HG03558 (cell line): ENCODE data around the gene XRN2.
"Not testable (repeated sequence)": the region's sequence is repeated elsewhere in the genome, so short reads cannot be mapped to it uniquely, and the experiment has no call there.

ENCODE experiments used
- ATAC-seq: cut with Tn5 transposase; IDR thresholded peaks from one replicate; pipeline ENCODE4 v1.9.1; 2021; ENCODE audit warnings: moderate number of reproducible peaks; ENCODE audit not compliant: unreplicated experiment; ENCODE audit errors: extremely low read depth

Gene XRN2

GRCh38 chr20:21340991-21341697 lies 38.0 kb downstream of the XRN2 start:
- no peak for ATAC-seq

- no peak for ATAC-seq
Measured at GRCh38 chr20:21342656-21343345, 39.7 kb downstream of the XRN2 start.

GRCh38 chr20:21344206-21344900 lies 41.2 kb downstream of the XRN2 start:
- no peak for ATAC-seq

DNA sequence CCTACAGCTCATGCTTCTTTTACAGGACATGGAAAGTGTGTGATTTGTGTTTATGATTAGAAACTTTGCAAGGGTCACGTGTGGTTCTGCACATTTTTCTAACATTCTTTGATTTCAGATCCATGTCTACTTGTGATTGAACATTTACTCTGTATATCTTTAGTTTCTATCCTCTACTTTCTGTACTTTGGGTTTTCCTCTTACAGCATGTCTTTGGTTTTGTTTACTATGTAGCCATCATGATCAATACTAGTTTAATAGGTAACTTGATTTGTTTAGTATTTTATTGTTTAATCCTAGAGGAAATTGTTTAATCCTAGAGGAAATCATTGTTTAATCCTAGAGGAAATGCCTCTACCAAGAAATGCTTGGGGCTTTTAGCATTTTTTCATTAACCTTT lies 41.8 kb downstream of the XRN2 start:
- no peak for ATAC-seq

DNA sequence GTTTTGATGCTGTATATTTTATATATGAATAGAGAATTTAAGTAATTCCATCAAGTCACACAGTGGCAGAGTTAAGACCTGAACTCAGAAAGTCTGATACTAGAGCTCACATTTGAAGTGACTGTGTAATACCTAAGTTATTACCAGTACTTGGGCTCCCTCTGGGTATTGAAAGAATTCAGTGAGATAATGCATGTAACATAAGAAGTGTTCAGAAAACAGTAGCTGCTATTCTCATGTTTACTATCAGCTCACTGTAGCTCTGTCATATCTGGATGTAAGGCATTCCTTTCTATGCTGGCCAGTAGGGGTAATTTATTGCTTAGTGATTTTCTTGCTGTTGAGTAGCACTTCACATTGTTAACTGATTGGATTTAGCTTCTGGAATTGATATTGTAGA lies 49.6 kb downstream of the XRN2 start:
- ATAC-seq = no peak

- no peak for ATAC-seq
Measured at GRCh38 chr20:21353236-21353635, 50.1 kb downstream of the XRN2 start.

DNA sequence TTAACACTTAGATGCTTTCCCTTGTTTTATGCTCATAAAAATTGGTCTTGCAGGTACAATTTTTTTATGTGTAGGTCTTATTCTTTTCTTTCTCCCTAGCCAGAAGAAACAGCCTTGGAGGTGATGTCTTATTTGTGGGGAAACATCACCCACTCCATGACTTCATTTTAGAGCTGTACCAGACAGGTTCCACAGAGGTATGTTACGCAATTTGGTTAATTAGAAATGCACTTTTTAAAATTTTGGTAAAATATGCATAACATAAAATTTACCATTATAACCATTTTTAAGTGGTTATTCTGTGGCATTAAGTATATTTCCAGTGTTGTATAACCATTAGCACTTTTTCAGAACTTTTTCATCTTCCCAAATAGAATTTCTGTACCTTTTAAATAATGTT lies 52.9 kb downstream of the XRN2 start:
- no peak for ATAC-seq

DNA sequence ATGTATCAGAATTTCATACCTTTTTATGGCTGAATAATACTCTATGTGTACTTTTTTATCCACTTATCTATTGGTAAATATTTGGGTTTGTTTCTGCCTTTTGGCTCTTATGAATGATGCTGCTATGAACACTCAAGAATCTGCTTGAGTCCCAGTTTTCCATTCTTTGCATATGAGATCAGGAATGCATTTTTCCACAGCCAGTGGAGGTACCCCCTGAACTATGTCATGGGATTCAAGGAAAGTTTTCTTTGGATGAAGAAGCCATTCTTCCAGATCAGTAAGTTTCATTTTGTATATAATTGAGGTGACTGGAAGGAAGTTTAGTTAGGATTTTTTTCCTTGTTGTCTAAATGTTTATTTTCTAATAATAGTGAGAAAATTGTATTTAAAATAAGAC lies 53.3 kb downstream of the XRN2 start:
- no peak for ATAC-seq

DNA sequence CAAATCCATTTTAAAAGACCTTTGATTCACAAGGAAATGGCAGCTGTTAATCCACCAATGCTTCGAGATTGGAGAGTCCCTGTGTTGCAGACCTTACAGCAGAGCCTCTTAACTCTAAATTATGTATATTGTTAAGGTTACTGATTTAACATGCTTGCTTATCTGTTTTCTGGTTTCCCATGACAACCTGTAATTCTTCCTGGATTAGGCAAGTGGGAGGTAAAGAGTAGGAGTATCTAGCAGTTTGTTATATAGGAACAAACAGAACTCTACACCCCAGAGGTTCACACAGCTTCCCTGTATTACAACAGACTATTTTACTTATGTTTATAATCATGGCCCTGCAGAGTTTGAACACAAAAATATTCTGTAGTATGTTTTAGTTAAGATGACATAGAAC lies 54.7 kb downstream of the XRN2 start:
- no peak for ATAC-seq

DNA sequence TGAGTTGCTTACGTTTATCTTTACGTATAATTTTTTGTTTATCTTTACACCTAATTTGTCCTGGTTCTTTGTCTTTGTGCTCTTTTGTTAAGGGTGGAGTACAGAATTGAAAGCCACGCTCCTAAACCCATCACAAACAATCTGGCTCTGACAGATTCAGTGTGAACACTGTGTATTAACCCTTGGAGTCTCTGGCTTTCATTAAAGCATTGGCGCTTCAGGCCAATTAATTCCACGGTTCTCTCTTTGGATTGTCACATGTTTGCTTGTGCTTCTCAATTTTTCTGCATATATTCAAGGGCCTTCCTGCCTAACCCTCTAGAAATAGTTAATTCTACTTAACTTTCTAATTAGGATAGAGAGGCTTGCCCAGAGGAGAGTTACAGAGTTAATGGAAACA lies 55.6 kb downstream of the XRN2 start:
- no peak for ATAC-seq

DNA sequence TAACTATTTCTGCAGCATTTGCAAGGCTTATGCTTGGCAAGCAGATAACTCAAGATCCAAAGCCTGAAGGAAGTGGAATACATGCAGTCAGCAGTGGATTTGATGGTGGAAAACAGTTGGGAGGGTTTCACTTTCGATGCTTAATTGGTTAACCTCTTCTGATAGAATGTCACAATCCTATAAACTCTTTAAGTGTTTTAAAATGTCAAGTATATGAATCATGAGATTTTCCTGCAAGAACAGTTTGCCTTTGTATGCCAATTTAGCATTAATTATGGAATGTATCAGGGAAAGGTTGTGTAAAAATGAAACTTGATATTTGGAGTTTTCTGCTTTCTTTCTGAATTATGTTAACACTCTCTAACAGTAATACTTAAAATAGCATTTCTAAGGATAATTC lies 57.6 kb downstream of the XRN2 start:
- no peak for ATAC-seq

DNA sequence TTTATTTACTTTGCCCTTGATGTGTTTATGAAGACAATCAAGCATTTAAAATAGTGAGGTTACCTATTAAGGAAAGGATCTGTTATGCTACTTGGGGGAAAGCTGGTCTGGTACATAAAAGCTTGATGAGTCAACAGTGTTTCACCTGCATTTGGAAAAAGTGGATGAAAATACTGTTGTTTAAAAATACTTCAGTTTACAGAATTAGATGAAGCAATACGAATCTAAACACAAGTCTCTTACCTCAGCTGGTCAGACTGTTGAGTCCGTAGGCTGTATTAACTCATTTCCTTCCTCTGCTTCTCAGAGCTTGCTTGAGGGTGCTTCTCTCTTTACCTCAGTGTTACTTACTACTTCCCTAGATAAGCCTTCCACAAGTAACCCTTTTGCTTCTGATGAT lies 58.1 kb downstream of the XRN2 start:
- ATAC-seq = no peak

- ATAC-seq = no peak
Measured at GRCh38 chr20:21364413-21364812, 61.3 kb downstream of the XRN2 start.

DNA sequence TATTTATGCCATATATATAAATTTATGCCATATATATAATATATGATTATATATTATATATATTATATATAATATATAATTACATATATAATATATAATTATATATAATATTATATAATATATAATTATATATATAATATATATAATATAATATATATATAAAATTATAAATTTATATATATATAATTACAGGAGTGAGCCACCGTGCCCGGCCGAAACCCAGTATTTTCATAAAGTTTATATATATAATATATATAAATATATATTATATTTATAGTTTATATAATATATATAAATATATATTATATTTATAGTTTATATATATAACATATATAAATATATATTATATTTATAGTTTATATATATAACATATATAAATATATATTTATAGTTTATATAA lies 62.6 kb downstream of the XRN2 start:
- ATAC-seq = no peak

- ATAC-seq = not testable (repeated sequence)
Measured at GRCh38 chr20:21366273-21366672, 63.1 kb downstream of the XRN2 start.

DNA sequence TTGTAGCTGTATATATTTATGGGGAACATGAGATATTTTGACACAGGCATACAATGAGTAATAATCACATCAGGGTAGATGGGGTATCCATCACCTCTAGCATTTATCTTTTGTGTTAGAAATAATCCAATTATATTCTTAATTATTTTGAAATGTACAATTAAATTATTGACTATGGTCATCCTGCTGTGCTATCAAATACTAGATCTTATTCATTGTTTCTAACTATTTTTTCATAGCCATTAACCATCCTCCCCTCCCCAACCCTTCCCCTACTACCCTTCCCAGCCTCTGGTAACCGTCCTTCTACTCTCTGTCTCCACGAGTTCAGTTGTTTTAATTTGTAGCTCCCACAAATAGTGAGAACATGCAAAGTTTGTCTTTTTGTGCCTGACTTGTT lies 65.7 kb downstream of the XRN2 start:
- no peak for ATAC-seq

DNA sequence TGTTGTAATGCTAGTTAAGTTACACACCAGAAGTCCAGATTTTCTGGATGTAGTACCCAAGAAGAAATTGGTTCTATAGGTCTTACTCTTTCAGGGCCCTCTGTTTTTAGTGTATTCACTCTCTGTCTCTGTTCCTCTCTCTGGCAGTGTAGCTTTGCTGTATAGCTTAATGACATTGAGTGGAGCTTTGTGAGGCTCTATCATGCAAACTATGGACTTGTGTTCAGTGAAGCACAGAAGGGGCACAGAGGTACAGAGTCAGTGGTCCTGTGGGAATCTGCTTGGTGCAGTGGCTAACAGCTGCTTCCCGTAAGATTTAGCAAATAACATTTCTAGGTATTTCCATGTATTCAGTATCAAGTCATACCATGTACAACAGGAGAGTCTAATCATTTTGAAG lies 68.1 kb downstream of the XRN2 start:
- ATAC-seq = no peak

- ATAC-seq = no peak
Measured at GRCh38 chr20:21372016-21372415, 68.9 kb downstream of the XRN2 start.

GRCh38 chr20:21373436-21373835 lies 70.3 kb downstream of the XRN2 start:
- no peak for ATAC-seq

GRCh38 chr20:21376626-21377025 lies 73.5 kb downstream of the XRN2 start:
- ATAC-seq = no peak

- no peak for ATAC-seq
Measured at GRCh38 chr20:21377701-21378100, 74.6 kb downstream of the XRN2 start.

GRCh38 chr20:21378259-21378658 lies 75.1 kb downstream of the XRN2 start:
- ATAC-seq = no peak
